Thoracic aorta (tissue), 2 donors: Measurements from ENCODE around the gene PHOX2B. TPM values are rescaled to one million over a fixed set of nuclear protein-coding genes. Genes with fewer than 3 reads are reported as not detected.
"Not testable (repeated sequence)": the region's sequence is repeated elsewhere in the genome, so short reads cannot be mapped to it uniquely, and the experiment has no call there.

Source experiments
- ATAC-seq: fragments of 150-250 bp; one replicate; pipeline ENCODE4 v1.8.0; 2017; ENCODE audit warnings: low read depth; ENCODE audit not compliant: insufficient number of reproducible peaks, low FRiP score
- DNase-seq: peaks from one replicate; pipeline ENCODE4 v3.0.0-alpha.2; 2020; ENCODE audit warnings: low spot score
- H3K27ac ChIP-seq, 2 donors: fragments of 200-600 bp; sonication (generic); 1 replicate in 1 of 2; 2 replicates in 1 of 2; pipeline ENCODE4 v1.5.1; 2016; ENCODE audit warnings: mild to moderate bottlenecking in 2 of 2, moderate library complexity in 2 of 2
- H3K27me3 ChIP-seq: fragments of 200-600 bp; sonication (generic); replicated peaks from 2 replicates; pipeline ENCODE4 v1.6.0; 2016; ENCODE audit warnings: mild to moderate bottlenecking; ENCODE audit not compliant: insufficient read depth
- H3K36me3 ChIP-seq: fragments of 200-600 bp; sonication (generic); one replicate; pipeline ENCODE4 v1.5.1; 2016
- H3K4me1 ChIP-seq, 2 donors: fragments of 200-600 bp; sonication (generic); 1 replicate in 1 of 2; 2 replicates in 1 of 2; pipeline versions ENCODE4 v1.5.1 to v1.6.0; 2016; ENCODE audit warnings: low read depth in 2 of 2, mild to moderate bottlenecking in 1 of 2; ENCODE audit not compliant: control insufficient read depth in 1 of 2
- H3K4me3 ChIP-seq: fragments of 200-600 bp; sonication (generic); 2 replicates; pipeline ENCODE4 v1.5.1; 2016; ENCODE audit warnings: mild to moderate bottlenecking
- H3K9me3 ChIP-seq: fragments of 200-600 bp; sonication (generic); 2 replicates; pipeline ENCODE4 v1.5.1; 2016
- CTCF ChIP-seq: fragments of 200-600 bp; sonication (generic); IDR thresholded peaks from one replicate; pipeline ENCODE4 v1.5.1; 2019; ENCODE audit warnings: antibody characterized with exemption
- total RNA-seq, 2 donors: library from RNA; depleted of rRNA; stranded (reverse); fragments of >200 nt; gene quantifications; one replicate each; pipeline versions ENCODE4 v1.1.0 to v1.2.3, GENCODE V29; 2016

Gene PHOX2B
- total RNA-seq, 2 donors from 2014 or later, result not detected

DNA sequence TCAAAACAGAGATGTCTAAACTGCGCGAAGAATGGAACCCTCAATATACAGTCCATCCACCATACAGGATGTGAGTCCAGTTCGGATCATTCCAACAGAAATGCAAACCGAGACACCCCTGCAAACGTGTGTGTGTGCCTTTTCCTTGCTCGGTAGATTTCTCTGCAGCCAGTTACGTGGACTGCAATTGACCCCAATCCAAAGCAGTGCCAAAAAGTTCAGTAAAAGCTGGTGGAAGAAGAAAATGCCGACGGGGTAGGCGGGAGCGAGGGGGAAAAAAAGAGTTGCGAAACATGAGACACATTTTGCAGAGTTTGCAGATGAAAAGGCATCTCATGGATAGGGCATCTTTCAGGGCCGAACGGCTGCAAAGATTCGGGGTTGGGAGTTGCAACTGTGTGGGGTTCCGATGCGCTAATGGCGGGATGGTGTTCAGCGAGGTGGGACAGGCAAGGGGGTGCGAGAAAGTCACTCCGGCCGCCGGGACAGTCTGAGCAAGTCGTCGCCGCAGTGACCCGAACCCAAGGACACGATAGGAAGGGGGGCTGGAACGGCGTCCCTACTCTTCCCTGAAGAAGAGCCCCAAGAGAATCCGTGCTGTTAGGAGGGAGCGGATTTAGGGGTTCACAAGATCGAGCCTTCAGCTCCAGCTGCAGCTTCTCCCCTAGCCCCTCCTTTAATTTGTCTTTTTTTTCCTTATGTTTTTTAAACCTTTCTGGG is 3.8 kb downstream of the PHOX2B start:
- Histone ChIP-seq H3K9me3 (no peaks in the 10 kb centered on the region), H3K4me1 (no peaks in the 10 kb centered on the region), H3K36me3 (no peaks in the 10 kb centered on the region), H3K4me3 (no peak overlapping the region), H3K27ac (no peak overlapping the region), H3K27me3 (peaks cover 21% of the 10 kb centered on the region)
- DNase-seq (no peak), ATAC-seq (no peak)
- no peak for TF ChIP-seq CTCF

DNA sequence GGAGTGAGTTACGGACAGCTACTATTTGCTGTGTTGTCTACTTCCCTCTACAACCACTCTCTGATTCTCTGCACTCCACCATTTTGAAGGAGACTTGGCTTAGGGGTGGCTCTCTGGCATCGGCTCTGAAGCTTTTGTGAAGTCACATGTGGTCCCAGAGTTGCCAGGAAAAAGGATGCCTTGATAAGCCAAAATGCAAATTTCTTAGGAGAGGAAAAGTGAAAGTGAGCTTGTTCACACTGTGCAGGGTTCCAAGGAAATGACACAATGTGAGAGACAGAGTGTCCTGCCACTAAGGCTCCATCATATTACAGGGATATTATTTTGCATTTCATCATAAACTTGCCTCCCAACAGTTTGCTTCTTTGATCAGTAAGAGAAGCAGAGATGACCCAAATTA is 7.2 kb downstream of the PHOX2B start:
- H3K36me3 ChIP-seq, result no peaks in the 10 kb centered on the region
- no peaks in the 10 kb centered on the region for H3K9me3 ChIP-seq
- no peak for ATAC-seq
- no peak overlapping the region for H3K4me3 ChIP-seq
- DNase-seq, result no peak
- TF ChIP-seq CTCF, result no peak
- peaks cover 13% of the 10 kb centered on the region for H3K27me3 ChIP-seq
- H3K27ac ChIP-seq, result no peak overlapping the region
- no peaks in the 10 kb centered on the region for H3K4me1 ChIP-seq

GRCh38 chr4:41737491-41737890 is 11.0 kb downstream of the PHOX2B start:
- not testable (repeated sequence) for H3K27me3 ChIP-seq, H3K9me3 ChIP-seq

DNA sequence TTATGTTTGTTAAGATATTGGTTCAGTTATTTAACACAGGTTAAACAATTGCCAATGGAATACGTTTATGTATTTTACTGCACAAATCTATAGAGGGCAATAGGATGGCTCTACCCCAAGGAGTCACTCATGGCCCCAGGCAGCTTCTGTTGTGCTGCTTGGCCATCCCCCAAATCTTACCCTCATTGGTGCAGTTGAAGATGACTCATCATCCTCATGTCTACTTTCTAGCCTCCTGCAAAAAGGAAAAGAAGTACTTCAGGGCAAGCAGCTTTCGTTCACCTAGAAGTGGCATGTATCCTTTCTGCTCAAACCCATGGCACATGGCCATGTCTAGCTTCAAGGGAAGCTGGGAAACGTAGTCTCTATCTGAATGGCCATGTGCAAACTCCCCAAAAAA is 14.2 kb downstream of the PHOX2B start:
- no peak for TF ChIP-seq CTCF
- H3K36me3 ChIP-seq, result no peaks in the 10 kb centered on the region
- no peaks in the 10 kb centered on the region for H3K9me3 ChIP-seq
- no peak for DNase-seq
- H3K4me1 ChIP-seq, result no peaks in the 10 kb centered on the region
- H3K27me3 ChIP-seq, result no peaks in the 10 kb centered on the region
- no peak overlapping the region for H3K4me3 ChIP-seq
- H3K27ac ChIP-seq, result no peak overlapping the region
- ATAC-seq, result no peak

More at GRCh38 chr4:41737491-41737890, 11.0 kb downstream of the PHOX2B start:
- not testable (repeated sequence) for ATAC-seq, DNase-seq, H3K4me3 ChIP-seq, H3K27ac ChIP-seq, H3K4me1 ChIP-seq, H3K36me3 ChIP-seq

DNA sequence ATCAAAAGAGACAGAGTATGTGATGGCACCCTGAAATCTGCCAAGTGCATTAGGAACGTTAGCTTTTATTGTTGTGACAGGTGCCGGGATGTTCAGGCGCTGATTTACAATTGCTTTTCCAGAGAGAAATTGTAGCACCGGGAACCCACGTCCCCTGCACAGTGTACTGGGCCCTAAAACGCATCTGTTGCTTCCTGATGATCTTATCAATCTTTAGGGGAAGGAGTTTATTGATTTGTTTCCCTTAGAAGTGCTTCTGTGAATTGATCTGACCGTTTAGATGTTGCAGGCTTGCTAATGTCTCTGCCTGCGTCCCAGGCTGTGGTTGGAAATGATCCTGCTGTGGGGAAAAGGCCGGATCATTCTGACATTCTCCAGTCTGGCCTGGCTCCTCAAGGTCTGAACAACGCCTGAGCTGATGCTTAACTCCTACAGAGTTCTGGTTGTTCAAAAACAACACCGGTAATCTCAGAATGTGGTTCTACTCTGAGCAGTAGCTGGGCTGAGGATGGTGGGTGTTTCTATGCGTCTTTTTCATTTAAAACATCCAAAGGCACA is 16.9 kb downstream of the PHOX2B start:
- no peaks in the 10 kb centered on the region for H3K9me3 ChIP-seq
- no peaks in the 10 kb centered on the region for H3K4me1 ChIP-seq
- H3K27ac ChIP-seq, result no peak overlapping the region
- DNase-seq (no peak), ATAC-seq (no peak)
- no peak overlapping the region for H3K4me3 ChIP-seq
- H3K36me3 ChIP-seq, result no peaks in the 10 kb centered on the region
- no peak for TF ChIP-seq CTCF
- H3K27me3 ChIP-seq, result no peaks in the 10 kb centered on the region

DNA sequence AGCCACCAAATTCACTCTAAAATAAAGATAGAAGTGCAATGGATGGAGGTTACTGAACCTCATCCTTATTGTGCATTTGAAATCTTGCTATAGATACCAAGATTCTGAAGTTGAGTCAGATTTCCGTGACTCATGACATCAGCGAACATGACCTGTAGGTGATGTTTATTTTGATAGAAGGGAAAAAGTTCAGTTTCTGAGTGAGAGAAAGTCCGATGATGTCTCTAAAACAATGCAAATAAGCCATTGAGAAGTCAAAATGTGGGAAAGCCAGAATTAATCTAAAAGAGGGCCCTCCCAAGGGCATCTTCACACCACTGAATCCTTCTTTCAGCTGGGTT is 20.0 kb downstream of the PHOX2B start:
- no peaks in the 10 kb centered on the region for H3K36me3 ChIP-seq
- H3K9me3 ChIP-seq, result peaks cover 3% of the 10 kb centered on the region
- H3K4me1 ChIP-seq, result no peaks in the 10 kb centered on the region
- no peak overlapping the region for H3K27ac ChIP-seq
- no peak for ATAC-seq
- no peak overlapping the region for H3K4me3 ChIP-seq
- DNase-seq, result no peak
- no peaks in the 10 kb centered on the region for H3K27me3 ChIP-seq
- TF ChIP-seq CTCF, result no peak
